GM12891 (cell line): Measurements from ENCODE around the gene DNM2.

Experiments used
- POLR2A ChIP-seq: IDR thresholded peaks from 2 replicates; pipeline ENCODE4 v1.6.1; 2011; ENCODE audit warnings: low read depth, low read length, control low read depth
- POLR2AphosphoS5 ChIP-seq: IDR thresholded peaks from 2 replicates; pipeline ENCODE4 v1.6.1; 2011; ENCODE audit warnings: low read depth, low read length, control low read depth
- SPI1 ChIP-seq: IDR thresholded peaks from 2 replicates; pipeline ENCODE4 v1.6.1; 2011; ENCODE audit warnings: low read depth, low read length, control low read depth
- TAF1 ChIP-seq: IDR thresholded peaks from 2 replicates; pipeline ENCODE4 v1.6.1; 2011; ENCODE audit warnings: low read depth, low read length, control low read depth

GRCh38 chr19:10809651-10810285, 91.9 kb downstream of the DNM2 start:
- no peak for TF ChIP-seq POLR2AphosphoS5
- TF ChIP-seq POLR2A = no peak
- TF ChIP-seq TAF1 = no peak
- TF ChIP-seq SPI1 = no peak
